Activated CD8-positive, alpha-beta T cell treated with anti-CD3 and anti-CD28 coated beads, Interleukin-2, amount 10 ng/mL, durations not matched to agents 7 days and 5 days (primary cell): Measurements from ENCODE around the gene SLIRP. TPM values are rescaled to one million over a fixed set of nuclear protein-coding genes. Genes with fewer than 3 reads are reported as not detected.

Experiments used
- total RNA-seq, 2 experiments: library from RNA; stranded (reverse); gene quantifications; one replicate each; pipeline ENCODE4 v1.2.3, GENCODE V29; 2021

Gene SLIRP
- total RNA-seq, 2 experiments from 2014 or later, result 92.1 to 101 TPM

Other genes with a start within 250 kb of the SLIRP start
- gene ISM2, start 209.3 kb upstream of the SLIRP start, total RNA-seq, result not detected
- gene SPTLC2, start 91.5 kb upstream of the SLIRP start, total RNA-seq, result 10 to 100 TPM; 76.5 to 80.4 TPM
- 10 to 100 TPM; 12.9 to 14.8 TPM for gene ALKBH1, start 80 bp upstream of the SLIRP start, total RNA-seq
- gene SNW1, start 53.1 kb downstream of the SLIRP start, total RNA-seq, result 100 to 1,000 TPM in 1 of 2 experiments, 10 to 100 TPM in 1; 94.4 to 100 TPM
- 1 to 10 TPM; 2.7 to 3.3 TPM for gene ADCK1, start 92.0 kb downstream of the SLIRP start, total RNA-seq